OCI-LY7 (cell line): ENCODE measurements around the gene C14orf93. TPM values are rescaled to one million over a fixed set of nuclear protein-coding genes. Genes with fewer than 3 reads are reported as not detected.

Experiments used
- BruUV-seq: library from RNA; stranded (reverse); fragments of 400-500 nt; replicated peaks from 2 replicates; lab custom pipeline; 2021; lab: Mats Ljungman, UMichigan
- CTCF ChIA-PET: fragments of 300-600 bp; sonication (Branson Sonifier 250); formaldehyde crosslinking; loops from one replicate; lab custom pipeline; 2022; ENCODE audit warnings: antibody characterized with exemption; ENCODE audit not compliant: unreplicated experiment; lab: Charles Lee
- POLR2A ChIA-PET: fragments of 300-600 bp; sonication (Branson Sonifier 250); formaldehyde crosslinking; loops from one replicate; lab custom pipeline; 2022; ENCODE audit warnings: antibody characterized with exemption; lab: Charles Lee
- DNase-seq: peaks from one replicate; pipeline ENCODE4 v3.0.0-alpha.2; 2015; ENCODE audit warnings: low spot score
- H2AFZ ChIP-seq: fragments of 200-600 bp; sonication (generic), shearing (Covaris generic); 2 replicates; pipeline ENCODE4 v1.6.1; 2014; ENCODE audit warnings: mild to moderate bottlenecking, antibody characterized with exemption, low read length, moderate library complexity
- H3K27ac ChIP-seq: fragments of 200-600 bp; sonication (generic); 2 replicates; pipeline ENCODE4 v1.5.1; 2014; ENCODE audit warnings: mixed run types, low read depth, mild to moderate bottlenecking, moderate library complexity, low read length, inconsistent platforms; ENCODE audit not compliant: poor library complexity, severe bottlenecking
- H3K36me3 ChIP-seq: fragments of 200-600 bp; sonication (generic); 2 replicates; pipeline ENCODE4 v1.6.1; 2014; ENCODE audit warnings: mild to moderate bottlenecking, antibody characterized with exemption, low read length, moderate library complexity, mixed read lengths; ENCODE audit not compliant: insufficient read depth
- H3K4me1 ChIP-seq: fragments of 200-600 bp; sonication (generic); 2 replicates; pipeline ENCODE4 v1.5.1; 2014; ENCODE audit warnings: mild to moderate bottlenecking, low read length; ENCODE audit not compliant: insufficient read depth, poor library complexity, severe bottlenecking
- H3K4me2 ChIP-seq: fragments of 200-600 bp; sonication (generic); 2 replicates; pipeline ENCODE4 v1.6.1; 2014; ENCODE audit warnings: mild to moderate bottlenecking, low read length
- H3K4me3 ChIP-seq: fragments of 200-600 bp; sonication (generic); 2 replicates; pipeline ENCODE4 v1.5.1; 2014; ENCODE audit warnings: mild to moderate bottlenecking, low read depth, low read length; ENCODE audit not compliant: poor library complexity, severe bottlenecking
- H3K79me2 ChIP-seq: fragments of 200-600 bp; sonication (generic); 2 replicates; pipeline ENCODE4 v1.6.1; 2016; ENCODE audit warnings: low read depth, mild to moderate bottlenecking, low read length, moderate library complexity, mixed read lengths; ENCODE audit not compliant: insufficient read depth
- H3K9me2 ChIP-seq: fragments of 200-600 bp; sonication (generic); 2 replicates; pipeline ENCODE4 v1.6.1; 2016; ENCODE audit warnings: mild to moderate bottlenecking, low read length, mixed read lengths; ENCODE audit not compliant: insufficient read depth
- H3K9me3 ChIP-seq: fragments of 200-600 bp; sonication (generic); 2 replicates; pipeline ENCODE4 v1.6.1; 2014; ENCODE audit warnings: mild to moderate bottlenecking, mixed run types, low read length, mixed read lengths
- H4K20me1 ChIP-seq: fragments of 200-600 bp; sonication (generic); 2 replicates; pipeline ENCODE4 v1.6.1; 2014; ENCODE audit warnings: mild to moderate bottlenecking, antibody characterized with exemption, low read length, moderate library complexity, mixed read lengths; ENCODE audit not compliant: insufficient read depth
- CTCF ChIP-seq: fragments of 200-600 bp; sonication (generic); conservative IDR thresholded peaks from 2 replicates; pipeline ENCODE4 v1.5.1; 2014; ENCODE audit warnings: mild to moderate bottlenecking, antibody characterized with exemption, low read length, moderate library complexity, mixed read lengths
- EZH2phosphoT487 ChIP-seq: fragments of 200-600 bp; sonication (generic); IDR thresholded peaks from 2 replicates; pipeline ENCODE4 v1.6.1; 2018; ENCODE audit warnings: low read depth, borderline replicate concordance, mild to moderate bottlenecking, mixed run types, antibody characterized with exemption, low read length, moderate library complexity, mixed read lengths
- intact Hi-C: fragments of 100-400 bp; cut with micrococcal nuclease; formaldehyde crosslinking; loops from one replicate; pipeline ENCODE4 v1.10.0; 2022; ENCODE audit not compliant: unreplicated experiment
- total RNA-seq, 2 experiments: library from RNA; depleted of rRNA in 1 of 2; stranded (reverse); fragments of >200 nt in 1 of 2; shearing (Covaris generic) in 1 of 2; gene quantifications; 2 replicates each; pipeline ENCODE4 v1.2.3, GENCODE V29; 2014 to 2022

C14orf93 gene
- total RNA-seq, 2 experiments from 2014 or later: 15.2 to 17.9 TPM

- DNase-seq: no peak
- intact Hi-C loops: no loop called here
- H3K4me3 ChIP-seq: no peak overlapping the region
- no peak overlapping the region for H3K4me2 ChIP-seq
- no peak overlapping the region for H3K27ac ChIP-seq
- ChIA-PET POLR2A (interaction anchor here (0.8 kb wide), 1 partner anchor 12 kb away, joined by 6 read pairs; no protein-coding TSS in a partner anchor), CTCF (no interaction called here)
- no peaks in the 10 kb centered on the region for H3K9me2 ChIP-seq
- no peaks in the 10 kb centered on the region for H3K9me3 ChIP-seq
- BruUV-seq: no TSS peak
- no peaks in the 10 kb centered on the region for H4K20me1 ChIP-seq
- peaks cover 40% of the 10 kb centered on the region for H3K36me3 ChIP-seq
- H2AFZ ChIP-seq: no peak overlapping the region
- no peak for TF ChIP-seq EZH2phosphoT487
- TF ChIP-seq CTCF: no peak
- H3K4me1 ChIP-seq: no peaks in the 10 kb centered on the region
- no peaks in the 10 kb centered on the region for H3K79me2 ChIP-seq
These were observed 70.3 kb downstream of the C14orf93 start for GRCh38 chr14:22939684-22940083.

Other genes with a start within 250 kb of the C14orf93 start
- gene OXA1L, start 243.5 kb downstream of the C14orf93 start, total RNA-seq (2014; rRNA removed; shearing (Covaris generic)): 128 and 153 TPM in 2 replicates
- gene OXA1L, start 243.5 kb downstream of the C14orf93 start, total RNA-seq (2022): 141 and 150 TPM in 2 replicates
- 30.6 and 32.7 TPM in 2 replicates for gene SLC7A7, start 194.7 kb downstream of the C14orf93 start, total RNA-seq (2014; rRNA removed; shearing (Covaris generic))
- gene SLC7A7, start 194.7 kb downstream of the C14orf93 start, total RNA-seq (2022): 50.0 and 59.2 TPM in 2 replicates
- 100 and 126 TPM in 2 replicates for gene MRPL52, start 180.3 kb downstream of the C14orf93 start, total RNA-seq (2014; rRNA removed; shearing (Covaris generic))
- 164 and 181 TPM in 2 replicates for gene MRPL52, start 180.3 kb downstream of the C14orf93 start, total RNA-seq (2022)
- gene MMP14, start 173.6 kb downstream of the C14orf93 start, total RNA-seq (2014; rRNA removed; shearing (Covaris generic)): 2.8 TPM in 2 replicates
- 9.0 and 11.9 TPM in 2 replicates for gene MMP14, start 173.6 kb downstream of the C14orf93 start, total RNA-seq (2022)
- gene LRP10, start 138.4 kb downstream of the C14orf93 start, total RNA-seq (2014; rRNA removed; shearing (Covaris generic)): 19.0 and 25.5 TPM in 2 replicates
- 53.3 and 55.1 TPM in 2 replicates for gene LRP10, start 138.4 kb downstream of the C14orf93 start, total RNA-seq (2022)
- gene REM2, start 126.9 kb downstream of the C14orf93 start, total RNA-seq (2014; rRNA removed; shearing (Covaris generic)): 1.1 and 5.7 TPM in 2 replicates
- gene REM2, start 126.9 kb downstream of the C14orf93 start, total RNA-seq (2022): 1.5 and 2.1 TPM in 2 replicates
- gene RBM23, start 91.0 kb downstream of the C14orf93 start, total RNA-seq (2014; rRNA removed; shearing (Covaris generic)): 81.0 and 106 TPM in 2 replicates
- gene RBM23, start 91.0 kb downstream of the C14orf93 start, total RNA-seq (2022): 90.1 and 91.0 TPM in 2 replicates
- gene PRMT5, start 80.8 kb downstream of the C14orf93 start, total RNA-seq (2014; rRNA removed; shearing (Covaris generic)): 82.2 and 93.1 TPM in 2 replicates
- 124 and 135 TPM in 2 replicates for gene PRMT5, start 80.8 kb downstream of the C14orf93 start, total RNA-seq (2022)
- 105 and 126 TPM in 2 replicates for gene HAUS4, start 53.1 kb downstream of the C14orf93 start, total RNA-seq (2014; rRNA removed; shearing (Covaris generic))
- gene HAUS4, start 53.1 kb downstream of the C14orf93 start, total RNA-seq (2022): 96.7 and 103 TPM in 2 replicates
- gene AJUBA, start 27.6 kb downstream of the C14orf93 start, total RNA-seq (2014; rRNA removed; shearing (Covaris generic)): 0.13 and 0.22 TPM in 2 replicates
- 0.37 and 0.88 TPM in 2 replicates for gene AJUBA, start 27.6 kb downstream of the C14orf93 start, total RNA-seq (2022)
- 111 and 133 TPM in 2 replicates for gene PSMB5, start 24.8 kb upstream of the C14orf93 start, total RNA-seq (2014; rRNA removed; shearing (Covaris generic))
- gene PSMB5, start 24.8 kb upstream of the C14orf93 start, total RNA-seq (2022): 85.5 and 122 TPM in 2 replicates
- gene PSMB11, start 32.1 kb upstream of the C14orf93 start, total RNA-seq (2014; rRNA removed; shearing (Covaris generic)): not detected in 2 replicates
- gene PSMB11, start 32.1 kb upstream of the C14orf93 start, total RNA-seq (2022): not detected in 2 replicates
- 1.1 and 1.5 TPM in 2 replicates for gene CDH24, start 47.4 kb upstream of the C14orf93 start, total RNA-seq (2014; rRNA removed; shearing (Covaris generic))
- gene CDH24, start 47.4 kb upstream of the C14orf93 start, total RNA-seq (2022): 0.46 and 0.51 TPM in 2 replicates
- 107 and 130 TPM in 2 replicates for gene ACIN1, start 85.0 kb upstream of the C14orf93 start, total RNA-seq (2014; rRNA removed; shearing (Covaris generic))
- 203 and 206 TPM in 2 replicates for gene ACIN1, start 85.0 kb upstream of the C14orf93 start, total RNA-seq (2022)
- 25.9 and 44.5 TPM in 2 replicates for gene C14orf119, start 85.4 kb upstream of the C14orf93 start, total RNA-seq (2014; rRNA removed; shearing (Covaris generic))
- 37.0 and 42.4 TPM in 2 replicates for gene C14orf119, start 85.4 kb upstream of the C14orf93 start, total RNA-seq (2022)
- gene CIROP, start 94.8 kb upstream of the C14orf93 start, total RNA-seq (2014; rRNA removed; shearing (Covaris generic)): not detected in 2 replicates
- not detected in 2 replicates for gene CIROP, start 94.8 kb upstream of the C14orf93 start, total RNA-seq (2022)
- gene CEBPE, start 109.1 kb upstream of the C14orf93 start, total RNA-seq (2014; rRNA removed; shearing (Covaris generic)): 0.67 and 1.1 TPM in 2 replicates
- gene CEBPE, start 109.1 kb upstream of the C14orf93 start, total RNA-seq (2022): 2.2 and 2.3 TPM in 2 replicates
- 0.49 and 4.0 TPM in 2 replicates for gene SLC7A8, start 173.5 kb upstream of the C14orf93 start, total RNA-seq (2014; rRNA removed; shearing (Covaris generic))
- 6.2 and 11.4 TPM in 2 replicates for gene SLC7A8, start 173.5 kb upstream of the C14orf93 start, total RNA-seq (2022)
- not detected in 2 replicates for gene RNF212B, start 227.8 kb upstream of the C14orf93 start, total RNA-seq (2014; rRNA removed; shearing (Covaris generic))
- not detected in 2 replicates for gene RNF212B, start 227.8 kb upstream of the C14orf93 start, total RNA-seq (2022)